Hepatocyte (in vitro differentiated cells): ENCODE data around the gene PRDM1. TPM values are rescaled to one million over a fixed set of nuclear protein-coding genes. Genes with fewer than 3 reads are reported as not detected.

Source experiments
- DNase-seq: peaks from one replicate; pipeline ENCODE4 v3.0.0-alpha.2; 2016; ENCODE audit warnings: low spot score
- H2AFZ ChIP-seq: fragments of 200-600 bp; sonication (generic); 2 replicates; pipeline ENCODE4 v1.6.0; 2016; ENCODE audit warnings: antibody characterized with exemption, mild to moderate bottlenecking
- H3K27ac ChIP-seq: fragments of 200-600 bp; sonication (generic); 2 replicates; pipeline ENCODE4 v1.5.1; 2016; ENCODE audit warnings: mild to moderate bottlenecking
- H3K27me3 ChIP-seq: fragments of 200-600 bp; sonication (generic); 2 replicates; pipeline ENCODE4 v1.6.1; 2016
- H3K36me3 ChIP-seq: fragments of 200-600 bp; sonication (generic); replicated peaks from 2 replicates; pipeline ENCODE4 v1.5.1; 2016; ENCODE audit warnings: low read depth; ENCODE audit not compliant: insufficient read depth
- H3K4me1 ChIP-seq: fragments of 200-600 bp; sonication (generic); 2 replicates; pipeline ENCODE4 v1.5.1; 2016; ENCODE audit warnings: mild to moderate bottlenecking, moderate library complexity; ENCODE audit not compliant: insufficient read depth
- H3K4me2 ChIP-seq: fragments of 200-600 bp; sonication (generic); 2 replicates; pipeline ENCODE4 v1.6.0; 2016
- H3K4me3 ChIP-seq: fragments of 200-600 bp; sonication (generic); 2 replicates; pipeline ENCODE4 v1.5.1; 2016; ENCODE audit warnings: mild to moderate bottlenecking
- H3K79me2 ChIP-seq: fragments of 200-600 bp; sonication (generic); 2 replicates; pipeline ENCODE4 v1.6.0; 2017; ENCODE audit warnings: mild to moderate bottlenecking
- H3K9me2 ChIP-seq: fragments of 200-600 bp; sonication (generic); replicated peaks from 2 replicates; pipeline ENCODE4 v1.6.0; 2017; ENCODE audit warnings: mild to moderate bottlenecking; ENCODE audit not compliant: insufficient read depth
- H3K9me3 ChIP-seq: fragments of 200-600 bp; sonication (generic); 2 replicates; pipeline ENCODE4 v1.5.1; 2016; ENCODE audit warnings: low read depth, mild to moderate bottlenecking
- H4K20me1 ChIP-seq: fragments of 200-600 bp; sonication (generic); 2 replicates; pipeline ENCODE4 v1.6.0; 2016; ENCODE audit warnings: mild to moderate bottlenecking; ENCODE audit not compliant: insufficient read depth, poor library complexity, severe bottlenecking
- CTCF ChIP-seq: fragments of 200-600 bp; sonication (generic); IDR thresholded peaks from 2 replicates; pipeline ENCODE4 v1.5.1; 2016; ENCODE audit warnings: antibody characterized with exemption, mild to moderate bottlenecking; ENCODE audit not compliant: poor library complexity
- EZH2 ChIP-seq: fragments of 200-600 bp; sonication (generic); IDR thresholded peaks from 2 replicates; pipeline ENCODE4 v1.6.1; 2016; ENCODE audit warnings: antibody characterized with exemption, mild to moderate bottlenecking, borderline replicate concordance
- EZH2phosphoT487 ChIP-seq: fragments of 200-600 bp; sonication (generic); IDR thresholded peaks from one replicate; pipeline ENCODE4 v1.6.1; 2018; ENCODE audit warnings: antibody characterized with exemption, mild to moderate bottlenecking, low read depth, moderate library complexity; ENCODE audit not compliant: unreplicated experiment, severe bottlenecking
- WGBS: methylation state at CpG from one replicate; pipeline ENCODE4 v1.1.6; 2016; ENCODE audit warnings: low lambda C conversion rate; ENCODE audit errors: missing lambda C conversion rate; 5-methylcytosine and 5-hydroxymethylcytosine counted together
- polyA plus RNA-seq: library from polyadenylated mRNA; unstranded; fragments of >200 nt; fragmentation: Nextera tagmentation; extraction: Ambion mirVana; gene quantifications from 2 replicates; pipeline ENCODE4 v1.2.1, GENCODE V29; 2016
- total RNA-seq: library from RNA; depleted of rRNA; stranded (reverse); fragments of >200 nt; gene quantifications from 2 replicates; pipeline ENCODE4 v1.2.3, GENCODE V29; 2014

PRDM1 gene
- total and polyA plus RNA-seq, 2 experiments from 2014 or later: 18.0 to 19.3 TPM

GRCh38 chr6:106120406-106120805 is 34.3 kb downstream of the PRDM1 start:
- Histone ChIP-seq H3K9me3 (no peaks in the 10 kb centered on the region), H3K27me3 (no peaks in the 10 kb centered on the region), H3K9me2 (no peaks in the 10 kb centered on the region), H3K4me1 (peaks cover 4% of the 10 kb centered on the region), H4K20me1 (no peaks in the 10 kb centered on the region), H3K4me2 (no peak overlapping the region), H3K79me2 (no peaks in the 10 kb centered on the region), H2AFZ (no peak overlapping the region), H3K27ac (peak overlapping the region; percentile 90), H3K36me3 (no peaks in the 10 kb centered on the region), H3K4me3 (no peak overlapping the region)
- DNase-seq: no peak
- 95% methylated on average over 6 of the region's 6 CpGs for WGBS
- no peak for TF ChIP-seq EZH2
- no peak for TF ChIP-seq CTCF
- TF ChIP-seq EZH2phosphoT487: no peak

- Histone ChIP-seq H3K36me3 (no peaks in the 10 kb centered on the region), H3K79me2 (no peaks in the 10 kb centered on the region), H3K27me3 (no peaks in the 10 kb centered on the region), H4K20me1 (no peaks in the 10 kb centered on the region), H3K4me2 (no peak overlapping the region), H3K4me3 (no peak overlapping the region), H2AFZ (no peak overlapping the region), H3K9me2 (no peaks in the 10 kb centered on the region), H3K27ac (no peak overlapping the region), H3K4me1 (peaks cover 4% of the 10 kb centered on the region), H3K9me3 (no peaks in the 10 kb centered on the region)
- DNase-seq: no peak
- TF ChIP-seq CTCF (no peak), EZH2 (no peak), EZH2phosphoT487 (no peak)
- WGBS: 82% methylated on average over 6 of the region's 6 CpGs
Measured at GRCh38 chr6:106122306-106122918, 36.3 kb downstream of the PRDM1 start.

- DNase-seq: no peak
- Histone ChIP-seq H3K36me3 (no peaks in the 10 kb centered on the region), H3K27me3 (no peaks in the 10 kb centered on the region), H3K9me3 (no peaks in the 10 kb centered on the region), H4K20me1 (no peaks in the 10 kb centered on the region), H3K27ac (no peak overlapping the region), H2AFZ (no peak overlapping the region), H3K79me2 (no peaks in the 10 kb centered on the region), H3K4me3 (no peak overlapping the region), H3K9me2 (no peaks in the 10 kb centered on the region), H3K4me1 (peaks cover 4% of the 10 kb centered on the region), H3K4me2 (no peak overlapping the region)
- TF ChIP-seq EZH2phosphoT487 (no peak), CTCF (no peak), EZH2 (no peak)
- 74% methylated on average over 6 of the region's 6 CpGs for WGBS
Measured at GRCh38 chr6:106122938-106123656, 37.0 kb downstream of the PRDM1 start.
